Small intestine (tissue), 7 donors: ENCODE measurements around the gene ARG2. TPM values are rescaled to one million over a fixed set of nuclear protein-coding genes. Genes with fewer than 3 reads are reported as not detected.
"Not testable (repeated sequence)": the region's sequence is repeated elsewhere in the genome, so short reads cannot be mapped to it uniquely, and the experiment has no call there.

Source experiments
- DNase-seq, 2 donors: peaks; one replicate each; pipeline versions ENCODE4 v3.0.0 to v3.0.0-alpha.2; 2013
- FAIRE-seq: peaks from 2 replicates; lab custom pipeline; 2012; peaks lifted over from hg19 to GRCh38; lab: Jason Lieb, UNC
- H3K27ac ChIP-seq, 3 donors: one replicate each; pipeline ENCODE4 v1.5.1; 2013; ENCODE audit warnings: low read length in 2 of 3, mild to moderate bottlenecking in 2 of 3, control low read depth in 1 of 3, inconsistent platforms in 1 of 3, low read depth in 1 of 3, moderate library complexity in 1 of 3
- H3K27me3 ChIP-seq, 3 donors: one replicate each; pipeline ENCODE4 v1.6.1; 2013; ENCODE audit warnings: low read length in 3 of 3, inconsistent platforms in 1 of 3; ENCODE audit not compliant: control insufficient read depth in 3 of 3, insufficient read depth in 3 of 3
- H3K36me3 ChIP-seq, 3 donors: one replicate each; pipeline ENCODE4 v1.6.1; 2013; ENCODE audit warnings: low read length in 3 of 3, inconsistent platforms in 1 of 3, low read depth in 1 of 3, mild to moderate bottlenecking in 1 of 3, moderate library complexity in 1 of 3; ENCODE audit not compliant: control insufficient read depth in 3 of 3, insufficient read depth in 2 of 3
- H3K4me1 ChIP-seq, 3 donors: one replicate each; pipeline ENCODE4 v1.6.1; 2013; ENCODE audit warnings: low read length in 2 of 3, inconsistent platforms in 1 of 3, low read depth in 1 of 3, mild to moderate bottlenecking in 1 of 3, moderate library complexity in 1 of 3; ENCODE audit not compliant: control insufficient read depth in 3 of 3, insufficient read depth in 2 of 3
- H3K4me3 ChIP-seq, 3 donors: one replicate each; pipeline ENCODE4 v1.5.1; 2013; ENCODE audit warnings: low read length in 3 of 3, control low read depth in 1 of 3, inconsistent platforms in 1 of 3, low read depth in 1 of 3, mild to moderate bottlenecking in 1 of 3, moderate library complexity in 1 of 3
- H3K9me3 ChIP-seq, 2 donors: one replicate each; pipeline ENCODE4 v1.6.1; 2013; ENCODE audit warnings: low read depth in 1 of 2, low read length in 1 of 2; ENCODE audit not compliant: control insufficient read depth in 2 of 2, insufficient read depth in 1 of 2
- WGBS, 3 donors: extraction: QIAGEN DNeasy Blood & Tissue Kit; methylation state at CpG; one replicate each; pipeline ENCODE4 v1.1.7; 2013; 5-methylcytosine and 5-hydroxymethylcytosine counted together
- polyA plus RNA-seq, 4 donors: library from polyadenylated mRNA; stranded (reverse) in 3 of 4; unstranded in 1 of 4; fragments of 200-250 nt in 3 of 4; fragments of 120-200 nt in 1 of 4; gene quantifications; one replicate each; pipeline versions ENCODE4 v1.2.1 to v1.2.3, GENCODE V29; 2013
- donor health status: healthy with polysubstance abuse.
- donor health status: control.
- donor health status: control.
- donor health status: Bipolar disorder and iron deficiency.
- donor health status: healthy.

Gene ARG2
- polyA plus RNA-seq, 4 donors, result 2.4 to 56.1 (median 22.8) TPM

DNA sequence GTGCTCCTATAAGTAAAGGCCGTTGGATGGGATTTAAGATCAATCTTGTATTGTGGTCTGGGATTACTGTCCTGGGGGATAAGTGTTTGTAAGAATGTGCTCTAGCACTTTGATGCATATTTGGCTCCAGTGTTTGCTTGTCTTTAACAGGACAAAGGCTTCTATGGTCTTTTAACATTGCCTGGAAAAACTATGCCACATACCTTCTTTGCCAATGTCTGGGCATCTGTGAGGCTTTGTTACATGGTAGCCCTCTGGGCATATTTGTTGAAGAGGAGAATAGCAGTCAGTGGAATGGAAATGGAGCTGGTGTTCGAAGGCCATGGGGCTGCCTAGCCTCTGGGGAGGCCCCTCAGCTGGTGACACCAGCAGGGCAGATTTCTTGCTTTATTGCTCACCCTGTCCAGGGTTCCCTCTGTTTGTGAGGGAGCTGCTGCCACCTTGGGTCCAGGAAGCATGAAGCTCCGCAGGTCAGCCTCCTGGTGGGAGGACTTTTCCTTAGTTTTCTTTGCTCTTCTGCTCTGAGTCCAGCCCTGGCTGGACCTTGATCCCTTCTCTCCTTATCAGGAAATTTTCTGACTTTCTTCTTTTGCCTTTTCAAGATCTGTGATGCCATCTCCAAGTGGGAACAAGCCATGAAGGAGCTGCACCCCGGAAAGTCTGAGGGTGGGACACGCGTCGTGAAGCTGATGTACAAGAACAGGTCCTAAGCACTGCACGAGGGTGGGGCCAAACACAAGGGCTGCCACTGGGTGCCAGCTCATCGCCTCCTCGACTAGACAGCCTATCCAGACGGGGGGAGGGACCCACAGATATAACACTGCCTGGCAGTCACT, 39.2 kb upstream of the ARG2 start:
- peaks cover 0 to 39% (median 5%) of the 10 kb centered on the region in 3 donors for H3K4me1 ChIP-seq
- FAIRE-seq (no peak), DNase-seq (peak; percentile 83 to 88)
- 35 to 69% (median 55%) methylated on average over 11 of the region's 11 CpGs for WGBS, 3 donors
- H3K36me3 ChIP-seq, result peaks cover 0 to 70% (median 11%) of the 10 kb centered on the region in 3 donors
- H3K27ac ChIP-seq, result peak overlapping the region; percentile 9 to 83 (median 62)
- H3K4me3 ChIP-seq, result no peak overlapping the region
- no peaks in the 10 kb centered on the region for H3K9me3 ChIP-seq
- no peaks in the 10 kb centered on the region for H3K27me3 ChIP-seq

DNA sequence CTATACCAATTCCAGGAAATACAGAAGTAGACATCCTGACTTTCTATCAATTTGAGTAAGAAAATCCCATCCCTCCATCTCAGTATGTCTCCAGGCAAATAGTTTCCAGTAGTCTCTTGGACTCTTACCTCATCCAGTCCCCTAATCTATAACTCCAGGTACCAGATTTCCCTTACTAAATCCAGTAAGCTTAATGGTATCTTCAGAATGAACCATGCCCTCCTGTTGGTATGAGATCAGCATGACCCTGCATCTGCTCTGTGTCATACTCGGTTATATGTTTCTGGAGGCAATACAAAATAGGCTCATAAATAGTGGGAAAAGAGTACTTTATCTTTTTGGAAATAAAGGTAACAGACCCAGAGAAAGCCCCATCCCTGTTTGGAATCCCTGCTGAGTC, 38.1 kb upstream of the ARG2 start:
- FAIRE-seq, result no peak
- H3K36me3 ChIP-seq, result peaks cover 0 to 70% (median 12%) of the 10 kb centered on the region in 3 donors

DNA sequence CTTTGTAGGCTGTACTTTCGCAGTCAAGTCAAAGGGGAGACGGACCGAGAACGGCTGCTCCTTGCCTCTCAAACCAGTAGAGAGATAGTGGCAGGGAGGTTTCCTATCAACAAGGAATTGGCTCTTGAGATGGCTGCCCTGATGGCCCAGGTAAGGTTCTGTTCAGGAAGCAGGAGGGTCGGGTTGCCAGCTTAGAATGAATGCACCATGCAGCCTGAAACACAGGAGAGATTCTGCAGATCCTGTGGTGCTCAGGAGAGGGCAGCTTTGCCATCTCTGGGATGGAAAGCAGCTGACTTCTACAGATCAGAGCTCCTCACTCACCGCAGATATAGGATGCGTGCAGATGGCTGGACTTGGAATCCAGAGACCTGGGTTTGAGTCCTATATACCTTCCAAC, 37.7 kb upstream of the ARG2 start:
- Histone ChIP-seq H3K4me1 (peaks cover 0 to 28% (median 5%) of the 10 kb centered on the region in 3 donors), H3K27me3 (no peaks in the 10 kb centered on the region), H3K9me3 (no peaks in the 10 kb centered on the region), H3K36me3 (peaks cover 0 to 72% (median 15%) of the 10 kb centered on the region in 3 donors), H3K27ac (peak overlapping the region in 1 of 3 donors; percentile 83), H3K4me3 (no peak overlapping the region)
- no peak for FAIRE-seq
- 85 to 92% (median 90%) methylated on average over 7 of the region's 7 CpGs for WGBS, 3 donors
- DNase-seq, result no peak

More for the DNA sequence above, 38.1 kb upstream of the ARG2 start:
- peak; percentile 40 to 54 for DNase-seq
- Histone ChIP-seq H3K27me3 (no peaks in the 10 kb centered on the region), H3K9me3 (no peaks in the 10 kb centered on the region), H3K27ac (peak overlapping the region in 1 of 3 donors; percentile 83), H3K4me1 (peaks cover 0 to 32% (median 5%) of the 10 kb centered on the region in 3 donors), H3K4me3 (no peak overlapping the region)
- whole genome bisulfite sequencing, 3 donors, result 28 to 63% (median 61%) methylated on average over 1 of the region's 1 CpG

DNA sequence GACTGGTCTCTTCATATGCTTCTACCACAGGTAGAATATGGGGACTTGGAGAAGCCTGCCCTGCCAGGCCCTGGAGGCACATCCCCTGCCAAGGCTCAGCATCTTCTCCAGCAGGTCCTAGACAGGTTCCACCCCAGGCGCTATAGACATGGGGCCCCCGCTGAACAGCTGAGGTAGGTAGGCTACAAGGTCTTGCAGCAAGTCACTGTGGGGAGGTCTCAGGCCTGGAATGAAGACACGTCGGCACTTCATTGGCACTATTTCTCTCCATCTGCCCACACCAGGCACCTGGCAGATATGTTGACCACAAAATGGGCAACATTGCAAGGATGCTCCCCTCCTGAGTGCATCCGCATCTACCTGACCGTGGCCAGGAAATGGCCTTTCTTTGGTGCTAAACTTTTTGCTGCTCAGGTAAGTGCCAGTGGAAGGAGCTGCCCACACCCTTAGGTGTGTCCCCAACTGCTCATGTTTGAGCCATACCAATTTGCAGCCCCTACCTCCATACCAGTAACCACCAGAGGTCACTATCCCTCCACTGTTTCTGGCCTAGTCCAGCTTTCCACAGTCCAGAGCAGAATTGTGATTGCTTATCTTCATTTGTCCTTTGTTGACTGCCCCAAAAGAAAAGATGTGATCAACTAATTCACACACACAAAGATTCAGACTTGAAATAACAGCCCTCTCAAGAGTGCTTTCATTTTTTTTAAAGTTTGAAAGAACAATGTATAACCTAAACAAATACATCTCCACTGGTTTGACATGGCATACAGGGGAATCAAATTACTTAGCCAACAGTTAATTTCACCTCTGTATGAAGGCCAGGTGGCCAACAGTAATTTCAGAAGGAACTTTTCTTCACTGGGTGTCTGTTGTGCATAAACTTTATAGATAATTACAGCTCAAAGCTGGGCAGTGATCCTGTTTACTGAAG, 35.7 kb upstream of the ARG2 start:
- no peaks in the 10 kb centered on the region for H3K9me3 ChIP-seq
- H3K36me3 ChIP-seq, result peaks cover 13 to 60% (median 21%) of the 10 kb centered on the region in 3 donors
- H3K4me1 ChIP-seq, result peaks cover 0 to 37% (median 5%) of the 10 kb centered on the region in 3 donors
- H3K27ac ChIP-seq, result no peak overlapping the region
- no peaks in the 10 kb centered on the region for H3K27me3 ChIP-seq
- H3K4me3 ChIP-seq, result no peak overlapping the region
- no peak for FAIRE-seq
- DNase-seq, result peak; percentile 49 to 53
- WGBS, 3 donors, result 91 to 96% (median 93%) methylated on average over 6 of the region's 6 CpGs

DNA sequence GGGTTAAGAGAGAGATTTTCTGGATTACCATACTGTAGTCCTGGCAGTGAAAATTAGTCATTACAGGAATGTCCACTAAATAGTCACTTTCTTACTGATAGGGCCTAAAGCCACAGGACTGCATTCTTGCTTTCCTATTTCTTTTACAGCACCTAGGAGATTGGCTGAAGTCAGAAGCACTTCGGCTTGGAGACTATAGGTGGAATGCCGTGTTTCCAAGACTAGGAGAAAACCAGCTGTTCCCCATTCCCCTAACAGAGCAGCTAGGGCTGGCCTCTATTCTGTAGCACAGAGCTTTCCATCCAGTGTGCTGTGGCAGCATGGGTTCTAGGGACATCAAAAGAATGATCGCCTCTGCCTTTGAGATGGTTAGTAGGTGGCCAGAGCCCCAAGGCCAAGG, 34.7 kb upstream of the ARG2 start:
- WGBS, 3 donors, result 92 to 95% (median 94%) methylated on average over 3 of the region's 3 CpGs
- FAIRE-seq, result no peak

DNA sequence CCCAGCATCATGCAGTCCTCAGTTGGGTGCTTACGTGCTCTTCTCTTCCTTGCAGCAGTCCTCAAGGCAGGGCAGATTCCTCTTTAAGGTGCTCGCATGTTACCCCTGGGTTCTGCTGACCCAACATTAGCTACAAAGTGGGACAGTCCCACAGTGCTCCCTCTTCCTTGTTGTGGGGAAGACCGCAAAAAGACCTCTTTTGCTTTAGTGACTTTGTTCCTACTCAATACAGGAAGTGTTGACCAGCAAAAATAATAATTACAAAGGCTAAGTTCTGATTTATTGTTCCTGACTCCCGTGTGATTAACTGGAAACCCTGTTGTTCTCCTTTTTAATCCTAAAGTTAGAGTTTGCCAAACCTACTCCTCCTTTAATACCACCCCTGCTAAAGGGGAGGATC, 33.4 kb upstream of the ARG2 start:
- Histone ChIP-seq H3K9me3 (no peaks in the 10 kb centered on the region), H3K27me3 (no peaks in the 10 kb centered on the region), H3K4me3 (no peak overlapping the region), H3K27ac (no peak overlapping the region), H3K4me1 (peaks cover 0 to 21% (median 0%) of the 10 kb centered on the region in 3 donors), H3K36me3 (peaks cover 16 to 50% (median 21%) of the 10 kb centered on the region in 3 donors)
- DNase-seq (no peak), FAIRE-seq (no peak)
- WGBS, 3 donors, result 73 to 76% (median 74%) methylated on average over 4 of the region's 4 CpGs

More for the DNA sequence above, 34.7 kb upstream of the ARG2 start:
- Histone ChIP-seq H3K4me1 (peaks cover 0 to 34% (median 5%) of the 10 kb centered on the region in 3 donors), H3K4me3 (no peak overlapping the region), H3K36me3 (peaks cover 13 to 53% (median 21%) of the 10 kb centered on the region in 3 donors), H3K9me3 (no peaks in the 10 kb centered on the region), H3K27ac (no peak overlapping the region), H3K27me3 (no peaks in the 10 kb centered on the region)
- no peak for DNase-seq

DNA sequence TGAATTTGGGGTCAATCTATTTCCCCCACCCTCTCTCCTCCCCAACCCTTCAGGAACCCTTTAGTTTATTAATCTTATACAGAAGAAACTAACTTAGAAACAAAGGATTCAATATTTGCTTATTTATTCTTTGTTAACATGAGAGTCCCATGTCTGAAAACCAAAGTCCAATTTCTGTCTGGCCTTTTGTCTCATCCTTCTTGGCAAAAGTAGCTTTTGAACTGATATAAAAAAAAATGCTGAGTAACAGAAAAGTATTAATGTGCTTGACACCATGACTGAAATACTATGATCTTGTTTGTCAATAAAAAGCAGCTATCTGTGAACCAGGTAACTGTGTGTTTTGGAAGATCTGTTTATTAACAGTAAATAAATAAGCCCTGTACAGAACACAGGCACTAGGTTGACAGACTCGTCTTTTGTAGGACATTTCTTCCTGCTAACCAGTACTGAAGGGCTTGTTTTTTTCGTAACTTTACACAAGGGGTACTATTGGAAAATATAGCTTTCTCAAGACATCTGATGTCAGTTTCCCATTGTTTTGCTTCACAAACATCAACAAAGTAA, 30.4 kb upstream of the ARG2 start:
- DNase-seq (peak; percentile 12 to 67), FAIRE-seq (no peak)
- H3K36me3 ChIP-seq, result peaks cover 18 to 52% (median 23%) of the 10 kb centered on the region in 3 donors
- H3K4me1 ChIP-seq, result peaks cover 0 to 17% (median 0%) of the 10 kb centered on the region in 3 donors
- no peak overlapping the region for H3K4me3 ChIP-seq
- peak overlapping the region in 1 of 3 donors; percentile 54 for H3K27ac ChIP-seq
- H3K9me3 ChIP-seq, result no peaks in the 10 kb centered on the region
- 29 to 85% (median 62%) methylated on average over 2 of the region's 2 CpGs for WGBS, 3 donors
- no peaks in the 10 kb centered on the region for H3K27me3 ChIP-seq

DNA sequence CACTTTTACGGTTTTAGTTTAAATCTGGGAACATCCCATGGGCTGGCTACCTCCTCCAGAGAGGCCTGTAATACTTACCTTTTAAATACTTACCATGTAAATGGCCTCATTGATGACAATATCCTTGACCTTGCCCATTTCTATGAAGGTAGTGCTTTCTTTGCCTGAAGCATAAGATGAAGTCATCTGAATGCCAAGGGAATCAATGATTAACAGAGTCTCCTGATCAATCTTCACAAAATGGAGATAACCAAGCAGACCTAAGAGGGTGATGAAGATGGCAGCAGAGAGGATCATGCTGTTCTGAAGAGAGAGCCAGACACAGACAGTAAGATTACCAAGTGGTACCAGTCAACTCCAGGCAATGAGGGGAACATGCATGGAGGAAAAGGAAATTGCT, 26.1 kb upstream of the ARG2 start:
- not testable (repeated sequence) for H3K9me3 ChIP-seq, H3K4me3 ChIP-seq, FAIRE-seq, H3K4me1 ChIP-seq, H3K27me3 ChIP-seq
- WGBS, 3 donors, result 0% methylated on average over 1 of the region's 1 CpG
- peaks cover 8 to 30% (median 9%) of the 10 kb centered on the region in 3 donors for H3K36me3 ChIP-seq
- peak overlapping the region in 1 of 3 donors; percentile 8 for H3K27ac ChIP-seq
- peak in 1 of 2 donors; percentile 49 for DNase-seq
